Breast epithelium (tissue), 3 donors: ENCODE data around the gene HDAC4.

Source experiments
- CTCF ChIP-seq, 3 donors: fragments of 450-650 bp; IDR thresholded peaks; one replicate each; pipeline ENCODE4 v1.5.1; 2016 to 2017; ENCODE audit warnings: antibody characterized with exemption in 3 of 3, mild to moderate bottlenecking in 3 of 3, moderate library complexity in 3 of 3
- POLR2A ChIP-seq: fragments of 450-650 bp; IDR thresholded peaks from one replicate; pipeline ENCODE4 v1.6.1; 2016; ENCODE audit warnings: antibody characterized with exemption, mild to moderate bottlenecking, moderate library complexity

GRCh38 chr2:239424337-239425045 is 23.7 kb upstream of the HDAC4 start:
- TF ChIP-seq CTCF (IDR thresholded peaks at IDR 0.05) (no peak), POLR2A (no peak)
